Measurements from ENCODE around the gene LMTK2. TPM values are rescaled to one million over a fixed set of nuclear protein-coding genes. Genes with fewer than 3 reads are reported as not detected.

Gene LMTK2
- total and polyA plus RNA-seq, 7 donors = 3.0 to 19.9 (median 17.0) TPM

DNA sequence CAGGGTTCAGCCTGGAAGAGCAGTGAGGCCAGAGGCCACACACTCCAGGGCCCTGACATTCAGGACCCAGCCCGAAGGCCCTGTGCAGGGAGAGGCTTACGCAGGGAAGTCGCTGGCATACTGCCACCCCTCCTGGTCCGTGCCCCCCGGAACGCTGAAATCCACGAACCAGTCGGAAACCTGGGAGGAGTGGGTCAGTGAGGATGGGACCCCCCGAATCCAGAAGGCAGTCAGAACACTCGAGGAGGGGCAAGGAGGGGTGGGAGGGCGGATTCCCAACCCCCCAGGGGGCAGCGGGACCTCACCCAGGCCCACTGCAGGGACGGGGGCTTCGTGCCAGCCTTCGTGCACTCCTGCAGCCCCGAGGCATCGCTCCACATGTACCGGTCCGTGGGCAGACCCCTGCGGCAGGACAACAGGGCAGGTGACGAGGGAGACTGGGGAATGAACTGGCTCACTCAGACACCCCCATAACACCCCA lies 118.1 kb downstream of the LMTK2 start:
- H3K27ac ChIP-seq = no peak overlapping the region
- no peaks in the 10 kb centered on the region for H3K27me3 ChIP-seq
- intact Hi-C loops (cut with DNase I) = no loop called here
- no peak for DNase-seq
- peaks cover 0 to 59% (median 5%) of the 10 kb centered on the region in 4 donors for H3K36me3 ChIP-seq
- 94 to 96% methylated on average over 21 of the region's 21 CpGs for WGBS, 2 donors
- no peak overlapping the region for H3K4me3 ChIP-seq
- TF ChIP-seq POLR2A (IDR thresholded peaks at IDR 0.05) (no peak), EP300 (IDR thresholded peaks at IDR 0.05) (no peak), POLR2AphosphoS5 (IDR thresholded peaks at IDR 0.05) (no peak)
- TF ChIP-seq, protein P1, sequence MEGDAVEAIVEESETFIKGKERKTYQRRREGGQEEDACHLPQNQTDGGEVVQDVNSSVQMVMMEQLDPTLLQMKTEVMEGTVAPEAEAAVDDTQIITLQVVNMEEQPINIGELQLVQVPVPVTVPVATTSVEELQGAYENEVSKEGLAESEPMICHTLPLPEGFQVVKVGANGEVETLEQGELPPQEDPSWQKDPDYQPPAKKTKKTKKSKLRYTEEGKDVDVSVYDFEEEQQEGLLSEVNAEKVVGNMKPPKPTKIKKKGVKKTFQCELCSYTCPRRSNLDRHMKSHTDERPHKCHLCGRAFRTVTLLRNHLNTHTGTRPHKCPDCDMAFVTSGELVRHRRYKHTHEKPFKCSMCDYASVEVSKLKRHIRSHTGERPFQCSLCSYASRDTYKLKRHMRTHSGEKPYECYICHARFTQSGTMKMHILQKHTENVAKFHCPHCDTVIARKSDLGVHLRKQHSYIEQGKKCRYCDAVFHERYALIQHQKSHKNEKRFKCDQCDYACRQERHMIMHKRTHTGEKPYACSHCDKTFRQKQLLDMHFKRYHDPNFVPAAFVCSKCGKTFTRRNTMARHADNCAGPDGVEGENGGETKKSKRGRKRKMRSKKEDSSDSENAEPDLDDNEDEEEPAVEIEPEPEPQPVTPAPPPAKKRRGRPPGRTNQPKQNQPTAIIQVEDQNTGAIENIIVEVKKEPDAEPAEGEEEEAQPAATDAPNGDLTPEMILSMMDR (IDR thresholded peaks at IDR 0.05) = no peak
- H3K4me1 ChIP-seq = no peaks in the 10 kb centered on the region
- H3K9me3 ChIP-seq = no peaks in the 10 kb centered on the region

DNA sequence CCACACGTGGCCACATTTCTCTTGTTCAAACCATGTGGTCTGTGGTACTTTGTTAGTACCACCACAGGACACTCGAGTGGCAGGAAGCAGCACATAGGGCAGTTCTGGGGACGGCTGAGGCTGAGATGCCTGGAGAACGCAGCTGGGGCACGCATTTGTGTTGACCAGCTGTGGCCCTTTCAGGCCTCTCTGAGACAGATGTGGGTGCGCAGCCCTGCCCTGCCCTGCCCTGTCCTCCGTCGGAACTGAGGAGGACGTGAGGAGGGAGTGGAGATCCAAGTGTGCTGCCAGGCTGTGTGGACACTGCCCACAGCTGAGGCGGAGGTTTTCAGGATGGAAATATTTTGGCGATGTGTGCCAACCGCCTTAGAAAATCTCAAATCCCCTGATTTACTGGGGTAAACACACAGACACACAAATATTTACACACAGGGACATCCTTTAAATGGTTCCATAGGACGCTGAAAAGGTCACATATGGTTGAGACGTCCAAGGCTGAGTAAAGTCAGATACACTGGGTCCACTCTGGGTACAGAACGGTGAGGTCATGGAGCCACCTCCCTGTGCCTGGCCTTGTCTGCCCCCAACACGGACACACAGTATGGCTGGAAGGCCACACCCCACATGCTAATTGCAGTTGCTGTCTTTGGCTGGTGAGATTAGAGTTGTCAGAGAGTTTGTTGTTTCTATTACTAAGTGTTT lies 119.4 kb downstream of the LMTK2 start:
- no peaks in the 10 kb centered on the region for H3K27me3 ChIP-seq
- WGBS, 2 donors = 83 to 90% methylated on average over 16 of the region's 16 CpGs
- intact Hi-C loops (cut with DNase I) = no loop called here
- H3K36me3 ChIP-seq = peaks cover 0 to 56% (median 6%) of the 10 kb centered on the region in 4 donors
- no peak for TF ChIP-seq POLR2AphosphoS5 (IDR thresholded peaks at IDR 0.05)
- H3K27ac ChIP-seq = no peak overlapping the region
- no peaks in the 10 kb centered on the region for H3K4me1 ChIP-seq
- DNase-seq = no peak
- H3K9me3 ChIP-seq = no peaks in the 10 kb centered on the region
- H3K4me3 ChIP-seq = no peak overlapping the region

DNA sequence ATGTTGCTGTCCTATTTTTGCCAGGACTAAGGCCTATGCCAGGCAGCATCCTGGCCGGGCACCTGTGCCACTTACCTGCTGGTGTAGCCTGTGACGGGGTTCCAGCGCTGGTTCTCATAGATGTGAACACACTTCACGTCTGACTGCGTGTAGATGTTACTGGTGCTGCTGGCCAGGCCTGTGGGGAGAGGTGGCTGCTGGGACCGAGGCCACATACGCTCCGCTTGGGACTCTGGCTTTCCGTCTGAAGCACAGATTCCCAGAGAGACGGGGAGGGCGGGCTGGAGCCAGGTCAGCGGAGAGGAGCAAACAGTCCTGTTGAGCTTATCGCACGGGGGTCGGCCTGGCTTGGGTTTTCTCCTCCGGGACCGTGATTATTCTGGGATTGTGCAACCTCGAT lies 121.3 kb downstream of the LMTK2 start:
- intact Hi-C loops (cut with DNase I) = no loop called here
- Histone ChIP-seq H3K36me3 (peaks cover 0 to 46% (median 11%) of the 10 kb centered on the region in 4 donors), H3K4me3 (no peak overlapping the region), H3K27me3 (no peaks in the 10 kb centered on the region), H3K4me1 (no peaks in the 10 kb centered on the region), H3K27ac (no peak overlapping the region), H3K9me3 (no peaks in the 10 kb centered on the region)
- no peak for DNase-seq
- WGBS, 2 donors = 95% methylated on average over 18 of the region's 18 CpGs
- TF ChIP-seq POLR2AphosphoS5 (IDR thresholded peaks at IDR 0.05) (no peak), EP300 (IDR thresholded peaks at IDR 0.05) (no peak), POLR2A (IDR thresholded peaks at IDR 0.05) (no peak)
- TF ChIP-seq, protein P1 (IDR thresholded peaks at IDR 0.05) = no peak

DNA sequence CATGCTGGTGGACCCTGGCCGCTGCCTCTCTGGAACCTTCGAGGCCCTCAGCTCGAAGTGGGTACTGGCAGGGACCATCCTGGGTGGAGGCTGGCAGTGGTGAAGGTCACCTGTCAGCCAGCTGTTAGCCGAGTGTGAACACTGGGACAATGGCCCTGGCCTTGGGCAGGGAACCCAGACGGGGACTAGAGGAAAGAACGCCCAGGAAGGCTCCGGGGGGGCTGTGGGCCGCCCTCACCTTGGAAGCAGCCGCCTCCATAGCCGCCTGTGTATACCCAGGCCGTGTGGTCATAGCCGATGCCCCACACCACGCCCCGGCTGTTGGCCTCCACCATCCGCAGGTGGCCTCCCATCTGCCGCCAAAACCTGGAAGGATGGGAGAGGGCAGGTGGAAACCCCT lies 122.1 kb downstream of the LMTK2 start:
- no peak for DNase-seq
- peaks cover 0 to 53% (median 13%) of the 10 kb centered on the region in 4 donors for H3K36me3 ChIP-seq
- no peaks in the 10 kb centered on the region for H3K27me3 ChIP-seq
- H3K4me3 ChIP-seq = no peak overlapping the region
- TF ChIP-seq POLR2AphosphoS5 (IDR thresholded peaks at IDR 0.05) (no peak), EP300 (IDR thresholded peaks at IDR 0.05) (no peak), POLR2A (IDR thresholded peaks at IDR 0.05) (no peak)
- TF ChIP-seq, protein P1 (IDR thresholded peaks at IDR 0.05) = no peak
- H3K9me3 ChIP-seq = no peaks in the 10 kb centered on the region
- WGBS, 2 donors = 92 to 95% methylated on average over 16 of the region's 16 CpGs
- intact Hi-C loops (cut with DNase I) = no loop called here
- no peaks in the 10 kb centered on the region for H3K4me1 ChIP-seq
- H3K27ac ChIP-seq = no peak overlapping the region

DNA sequence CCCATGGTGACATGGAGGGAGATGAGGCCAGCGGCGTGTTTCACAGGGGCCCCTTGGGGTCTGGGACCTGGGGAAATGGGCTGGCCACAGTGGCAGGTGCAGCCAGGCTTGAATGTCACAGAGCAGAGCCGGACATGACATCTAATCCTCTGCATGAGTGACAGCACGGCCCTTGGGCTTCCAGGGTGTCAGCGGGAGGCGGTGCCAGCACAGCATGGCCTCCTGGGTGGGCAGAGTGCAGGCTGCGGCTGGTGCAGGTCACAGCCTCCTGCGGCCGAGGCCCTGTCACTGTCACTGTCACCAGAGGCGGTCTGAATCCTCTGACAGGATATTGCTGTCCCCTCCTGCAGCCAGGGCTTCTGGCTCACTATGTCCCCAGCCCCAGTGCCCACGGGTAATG lies 122.8 kb downstream of the LMTK2 start:
- no peak for DNase-seq
- WGBS, 2 donors = 90 to 91% methylated on average over 11 of the region's 11 CpGs
- H3K4me3 ChIP-seq = no peak overlapping the region
- intact Hi-C loops (cut with DNase I) = no loop called here
- no peaks in the 10 kb centered on the region for H3K4me1 ChIP-seq
- TF ChIP-seq POLR2AphosphoS5 (IDR thresholded peaks at IDR 0.05) (no peak), EP300 (IDR thresholded peaks at IDR 0.05) (no peak), POLR2A (IDR thresholded peaks at IDR 0.05) (no peak)
- TF ChIP-seq, protein P1 (IDR thresholded peaks at IDR 0.05) = no peak
- no peaks in the 10 kb centered on the region for H3K9me3 ChIP-seq
- no peaks in the 10 kb centered on the region for H3K27me3 ChIP-seq
- H3K36me3 ChIP-seq = peaks cover 0 to 52% (median 13%) of the 10 kb centered on the region in 4 donors
- H3K27ac ChIP-seq = no peak overlapping the region

All from sigmoid colon (tissue), 7 donors.